NCI-H187 treated with DMSO at 0.1 percent for 48 hours (cell line): ENCODE data around the gene CNEP1R1.

ENCODE experiments used
- DNase-seq: peaks from one replicate; lab custom pipeline; 2025; lab: John Stamatoyannopoulos, UW

Gene CNEP1R1

DNA sequence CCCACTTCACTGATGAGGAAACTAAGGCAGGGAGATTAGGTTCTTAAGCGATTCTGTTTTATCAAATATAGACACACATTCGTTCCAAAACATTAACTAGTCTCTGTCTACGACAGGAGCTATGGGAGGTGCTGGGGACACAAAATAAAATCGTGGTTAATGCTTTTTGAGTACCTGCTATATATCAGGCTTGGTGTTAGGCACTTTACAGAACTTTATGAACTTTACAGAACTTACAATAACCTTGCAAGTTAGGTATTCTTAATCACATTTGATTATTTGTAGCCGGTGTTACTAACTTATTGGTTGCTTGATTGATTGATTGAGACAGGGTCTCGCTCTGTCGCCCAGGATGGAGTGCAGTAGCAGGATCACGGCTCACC lies 40.2 kb downstream of the CNEP1R1 start:
- no peak for DNase-seq

DNA sequence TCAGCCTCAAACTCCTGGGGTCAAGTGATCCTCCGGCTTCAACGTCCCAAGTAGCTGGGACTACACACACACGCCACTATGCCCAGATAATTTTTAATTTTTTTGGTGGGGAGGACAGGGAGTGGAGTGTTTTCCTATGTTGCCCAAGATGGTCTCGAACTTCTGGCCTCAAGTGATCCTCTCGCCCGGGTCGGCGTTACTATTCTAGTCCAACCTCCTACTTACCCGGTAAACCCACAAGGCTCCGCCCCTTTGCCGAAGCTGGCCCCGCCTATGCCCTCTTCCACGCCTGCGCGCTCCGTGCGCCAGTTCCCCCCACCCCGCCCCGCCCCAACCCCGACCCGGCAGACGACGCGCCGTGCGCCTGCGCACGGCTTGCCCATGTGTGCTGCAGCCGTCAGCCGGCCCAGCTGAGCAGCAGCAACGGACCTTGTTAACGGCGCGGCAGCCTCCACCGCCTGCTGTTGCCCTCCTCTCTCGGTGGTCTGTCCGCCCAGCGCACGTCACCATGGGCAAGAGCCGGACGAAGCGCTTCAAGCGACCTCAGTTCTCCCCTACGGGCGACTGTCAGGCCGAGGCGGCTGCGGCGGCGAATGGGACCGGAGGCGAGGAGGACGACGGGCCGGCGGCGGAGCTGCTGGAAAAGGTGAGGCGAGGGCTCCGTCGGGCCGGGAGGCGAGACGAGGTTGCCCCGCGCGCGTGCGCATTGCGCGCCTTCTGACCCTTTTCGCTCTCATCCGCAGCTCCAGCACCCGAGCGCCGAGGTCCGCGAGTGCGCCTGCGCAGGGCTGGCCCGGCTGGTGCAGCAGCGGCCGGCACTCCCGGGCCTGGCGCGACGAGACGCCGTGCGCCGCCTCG lies 40.8 kb downstream of the CNEP1R1 start, which contains the start of gene HEATR3:
Gene HEATR3, plus strand, starts transcription at position 347 of the 858 bp plus-strand sequence. Its CDS starts 162 bp downstream, at position 509.
- peak; percentile 36 for DNase-seq

DNA sequence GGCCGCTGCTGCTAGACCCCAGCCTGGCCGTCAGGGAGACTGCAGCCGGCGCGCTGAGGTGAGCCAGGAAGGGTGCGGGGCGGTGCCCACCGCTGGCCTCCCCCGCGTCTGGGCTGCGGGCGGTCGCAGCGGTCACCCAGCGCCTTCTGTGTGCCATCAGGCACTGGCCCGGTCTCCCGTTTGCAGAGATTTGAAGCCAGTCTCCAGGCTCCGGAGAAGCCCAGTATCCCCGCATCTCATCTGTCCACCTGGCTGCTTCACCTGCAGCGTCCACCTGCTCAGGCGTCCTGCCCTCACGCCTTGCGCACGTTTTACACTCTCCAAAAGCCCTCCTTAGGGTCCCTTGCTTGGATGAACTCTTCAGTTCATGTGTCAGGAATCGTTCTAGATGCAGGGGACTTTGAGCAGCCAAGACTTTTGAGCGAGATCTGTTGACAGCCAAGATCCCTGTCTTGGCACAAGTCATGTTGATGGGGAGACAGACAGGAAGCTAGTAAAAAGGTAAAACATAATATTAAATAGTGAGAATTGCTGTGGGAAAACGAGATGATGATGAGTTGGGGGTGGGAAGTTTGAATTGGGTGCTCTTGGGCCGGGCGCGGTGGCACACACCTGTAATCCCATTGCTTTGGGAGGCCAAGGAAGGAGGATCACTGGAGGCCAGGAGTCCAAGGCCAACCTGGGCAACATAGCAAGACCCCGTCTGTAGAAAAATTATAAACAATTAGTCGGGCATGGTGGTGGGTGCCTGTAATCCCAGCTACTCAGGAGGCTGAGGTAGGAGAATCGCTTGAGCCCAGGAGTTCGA lies 41.7 kb downstream of the CNEP1R1 start:
- no peak for DNase-seq

DNA sequence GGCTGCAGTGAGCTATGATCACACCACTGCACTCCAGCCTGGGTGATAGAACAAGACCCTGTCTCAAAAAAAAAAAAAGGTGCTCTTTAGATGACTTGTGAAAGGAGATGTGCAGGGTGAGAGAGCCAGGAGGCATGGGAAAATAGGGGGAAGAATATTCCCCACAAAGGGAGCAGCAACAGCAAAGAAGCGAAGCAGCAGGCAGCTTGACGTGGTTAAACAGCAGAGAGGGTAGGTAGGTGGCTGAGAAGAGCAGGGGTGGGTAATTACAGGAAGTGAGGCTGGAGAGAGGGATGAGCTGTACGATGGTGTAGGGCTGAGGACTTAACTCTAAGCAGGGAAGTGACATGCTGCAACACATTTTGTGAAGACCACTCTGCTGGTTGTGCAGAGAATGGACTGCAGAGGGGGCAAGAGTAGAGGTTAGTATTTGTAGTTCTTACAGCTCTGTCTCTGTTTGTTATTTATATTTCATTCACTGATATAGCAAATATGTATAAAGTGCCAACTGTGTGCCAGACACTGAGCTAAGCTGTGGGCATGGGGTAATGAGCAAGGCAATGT lies 42.3 kb downstream of the CNEP1R1 start:
- DNase-seq: no peak

DNA sequence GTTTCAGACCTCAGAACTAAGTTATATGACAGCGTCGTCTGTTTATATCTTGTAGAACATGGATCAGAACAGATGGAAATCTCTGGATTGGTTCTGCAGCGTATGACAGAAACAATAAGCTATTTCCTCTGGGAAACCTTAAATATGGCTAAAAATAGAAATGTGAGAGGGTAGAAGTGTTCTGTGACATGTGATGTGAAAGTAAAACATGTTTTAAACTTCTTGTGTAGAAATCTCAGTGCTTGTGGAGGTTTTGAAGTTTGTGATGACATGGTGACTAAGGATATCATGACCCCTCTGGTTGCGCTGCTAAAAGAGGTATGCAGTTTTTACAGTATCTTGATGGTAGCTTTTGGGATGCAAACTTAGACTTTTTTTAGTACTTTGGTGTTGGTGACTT lies 43.5 kb downstream of the CNEP1R1 start:
- no peak for DNase-seq

DNA sequence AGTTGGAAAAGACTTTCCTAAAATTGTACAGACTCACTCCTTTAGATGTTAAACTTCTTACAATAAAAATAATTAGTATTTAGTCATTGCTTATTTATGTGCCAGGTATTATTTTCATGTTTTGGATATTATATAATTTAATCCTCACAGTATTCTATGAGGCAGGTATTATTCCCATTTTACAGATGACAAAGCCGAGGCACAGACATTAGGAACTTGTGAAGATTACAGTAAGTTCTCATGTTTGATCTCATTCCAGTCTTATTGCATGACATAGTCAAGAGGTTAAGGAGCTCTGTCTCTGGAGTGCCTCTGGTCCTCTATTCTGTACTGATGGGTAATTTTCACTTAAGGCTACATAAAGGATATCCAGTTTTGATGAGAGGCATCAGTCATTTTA lies 44.0 kb downstream of the CNEP1R1 start:
- DNase-seq: no peak

DNA sequence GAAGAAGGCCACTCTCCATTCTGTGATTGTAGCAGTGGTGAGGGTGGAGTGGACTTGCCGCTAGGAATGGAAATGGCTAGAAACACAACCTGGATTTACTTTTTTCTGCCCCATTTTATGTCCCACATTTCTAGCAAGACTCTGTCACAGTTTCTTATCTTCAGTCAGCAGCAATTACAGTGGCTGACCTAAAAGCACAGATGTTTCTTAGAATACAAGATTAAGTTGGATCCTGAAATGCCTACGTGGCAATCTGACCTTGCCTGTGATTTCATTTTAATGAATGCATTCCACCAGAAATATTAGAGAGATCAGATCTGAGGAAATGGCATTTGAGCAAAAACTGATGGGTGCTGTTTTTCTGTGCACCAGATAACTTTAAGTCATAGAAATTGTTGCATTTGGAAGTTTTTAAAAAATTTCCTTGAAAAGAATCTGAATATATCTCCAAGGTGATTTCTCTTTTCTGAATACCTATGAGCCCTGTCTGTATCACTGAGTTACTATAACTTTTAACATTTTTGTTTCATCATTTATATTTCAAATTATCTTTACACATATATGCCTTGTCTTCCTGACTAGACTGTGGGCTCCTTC lies 46.1 kb downstream of the CNEP1R1 start:
- DNase-seq: no peak

DNA sequence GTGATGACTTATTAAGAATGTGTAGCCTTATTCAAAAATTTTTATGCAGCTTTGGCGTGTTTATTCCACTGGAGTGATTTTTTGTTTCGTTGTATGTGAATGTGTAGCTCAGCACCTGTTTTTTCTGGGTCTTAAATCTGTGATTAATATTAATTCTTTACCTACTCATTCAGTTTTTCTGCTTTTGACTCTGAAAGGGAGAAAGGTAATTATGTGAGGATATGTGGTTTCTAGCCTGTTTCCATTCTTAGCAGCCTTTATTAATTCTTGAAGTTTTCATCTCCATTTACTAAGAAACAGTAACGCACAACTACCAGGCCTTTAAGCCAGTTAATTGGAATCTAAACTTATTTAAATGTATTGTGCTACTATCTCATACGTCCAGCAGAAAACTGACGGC lies 47.7 kb downstream of the CNEP1R1 start:
- DNase-seq: no peak

DNA sequence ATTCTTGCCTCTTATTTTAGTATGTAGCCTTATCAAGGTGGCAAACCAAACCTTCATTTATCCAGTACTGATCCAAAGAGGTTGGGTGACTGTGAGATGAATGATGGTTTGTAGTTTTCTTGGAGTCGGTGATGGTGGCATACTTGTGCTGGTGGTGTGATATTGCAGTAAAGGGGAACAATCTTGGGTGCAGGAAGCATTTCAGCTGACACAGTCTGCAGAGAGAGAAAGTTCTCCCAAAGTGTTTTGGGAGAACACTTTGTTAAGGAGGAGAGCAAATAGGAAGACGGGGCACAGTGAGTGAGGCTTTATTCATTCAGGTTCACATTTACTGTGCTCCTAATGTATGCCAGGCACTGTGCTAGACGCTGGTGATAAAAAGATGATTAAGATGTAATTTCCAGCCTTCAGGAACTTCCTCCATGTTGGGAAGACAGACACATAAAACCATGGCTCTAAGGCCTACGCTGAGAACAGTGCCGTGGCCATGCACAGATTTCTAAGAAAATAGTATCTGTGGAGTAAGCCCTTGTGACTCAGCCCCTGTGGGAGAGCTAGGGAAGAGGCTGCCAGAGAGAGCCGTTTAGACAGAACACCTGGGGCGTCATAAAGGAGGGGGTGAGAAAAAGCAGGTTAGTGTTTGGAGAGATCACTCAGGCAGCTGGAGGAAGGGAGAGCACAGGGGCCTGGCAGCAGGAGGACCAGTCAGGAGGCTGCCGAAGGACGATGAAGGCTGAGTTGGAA lies 54.5 kb downstream of the CNEP1R1 start:
- no peak for DNase-seq

DNA sequence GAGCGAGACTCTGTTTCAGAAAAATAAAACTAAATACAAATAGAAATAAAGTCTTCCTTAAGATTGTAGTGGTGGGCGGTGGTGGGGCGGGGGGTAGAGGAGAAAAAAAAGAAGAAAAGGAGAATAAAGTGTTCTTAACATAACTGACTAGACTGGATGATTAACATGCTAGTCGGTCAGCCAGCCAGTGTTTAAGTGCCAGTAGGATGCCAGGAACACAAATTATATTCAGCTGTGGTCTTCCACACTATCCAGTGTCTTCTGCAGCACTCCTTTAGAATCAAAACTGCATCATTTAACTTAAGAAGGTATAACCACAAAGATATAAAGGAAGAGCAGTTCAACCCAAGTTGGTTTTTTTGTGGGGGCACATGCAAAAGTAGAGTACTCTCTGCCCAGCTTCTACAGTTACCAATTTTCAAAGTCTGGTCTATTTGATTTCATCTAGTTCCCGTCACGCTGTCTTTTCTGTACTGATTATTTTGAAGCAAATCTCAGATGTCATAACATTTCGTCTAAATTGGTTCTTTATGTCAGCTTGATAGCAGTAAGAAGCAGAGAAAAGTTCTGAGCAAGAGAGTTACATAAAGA lies 56.5 kb downstream of the CNEP1R1 start:
- DNase-seq: no peak

DNA sequence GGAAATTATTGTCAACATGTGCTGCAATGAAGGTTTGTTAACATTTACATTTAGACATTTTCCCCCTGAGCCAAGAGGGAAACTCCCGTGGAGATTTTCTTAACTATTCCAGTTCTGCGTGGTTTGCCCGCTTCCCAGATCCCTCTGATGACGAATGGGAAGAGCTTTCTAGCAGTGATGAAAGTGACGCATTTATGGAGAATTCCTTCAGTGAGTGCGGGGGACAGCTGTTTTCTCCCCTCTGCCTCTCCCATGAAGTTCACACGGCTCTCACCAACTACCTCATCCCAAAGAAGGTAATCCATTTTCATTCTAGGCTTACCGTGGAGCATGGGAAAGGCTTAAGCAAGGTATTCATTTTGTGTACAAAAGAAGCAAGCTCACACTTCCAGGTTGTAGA lies 59.0 kb downstream of the CNEP1R1 start:
- no peak for DNase-seq

DNA sequence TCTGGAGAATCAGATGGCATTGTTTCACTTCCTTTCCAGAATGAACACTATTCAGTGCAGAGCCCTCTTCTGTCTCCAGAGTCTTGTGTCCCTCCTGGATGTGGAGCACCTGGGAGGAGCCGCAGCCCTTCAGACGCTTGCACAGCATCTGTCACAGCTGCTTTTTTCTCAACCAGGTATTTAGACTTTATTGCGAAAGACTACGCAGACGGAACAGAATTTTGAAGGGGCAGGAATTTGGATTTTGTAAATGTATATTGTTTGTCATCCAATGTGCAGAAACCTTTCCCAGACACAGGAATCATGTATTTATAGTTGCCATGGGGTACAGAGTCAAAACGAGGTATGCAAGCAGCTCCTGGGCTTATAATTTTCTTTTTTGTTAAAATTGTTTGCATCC lies 61.2 kb downstream of the CNEP1R1 start:
- no peak for DNase-seq
